ENCODE measurements around the gene RBM44. TPM values are rescaled to one million over a fixed set of nuclear protein-coding genes. Genes with fewer than 3 reads are reported as not detected.
"Not testable (repeated sequence)": the region's sequence is repeated elsewhere in the genome, so short reads cannot be mapped to it uniquely, and the experiment has no call there.

RBM44 gene
- total RNA-seq, 1 experiment from 2014 or later, result 0.95 TPM

GRCh38 chr2:237759176-237759575 lies 39.4 kb upstream of the RBM44 start:
- peaks cover 43% of the 10 kb centered on the region for H3K36me3 ChIP-seq (ENCODE audit: insufficient read depth, low read length, poor library complexity, severe bottlenecking)
- intact Hi-C loops (cut with micrococcal nuclease; ENCODE audit: unreplicated experiment), result no loop called here
- no peak for TF ChIP-seq CTCF (conservative IDR thresholded peaks at IDR 0.05; ENCODE audit: low read depth, low read length)
- TF ChIP-seq EZH2 (IDR thresholded peaks at IDR 0.05; ENCODE audit: borderline replicate concordance, low read depth, low read length, poor library complexity, severe bottlenecking), result no peak
- no peaks in the 10 kb centered on the region for H3K4me1 ChIP-seq (ENCODE audit: insufficient read depth, low read length, poor library complexity, severe bottlenecking)
- no peak overlapping the region for H3K27ac ChIP-seq (ENCODE audit: low read depth, low read length, poor library complexity, severe bottlenecking)
- ChIA-PET CTCF (no interaction called here), POLR2A (ENCODE audit: low non-redundant PET) (no interaction called here)
- no peak for DNase-seq (ENCODE audit: low spot score)
- no peak overlapping the region for H3K4me3 ChIP-seq (ENCODE audit: low read depth, low read length, poor library complexity, severe bottlenecking)
- no peaks in the 10 kb centered on the region for H3K9me3 ChIP-seq (ENCODE audit: low read depth, low read length, poor library complexity, severe bottlenecking)
- no peaks in the 10 kb centered on the region for H3K27me3 ChIP-seq (replicated peaks; ENCODE audit: insufficient read depth, low read depth, low read length, poor library complexity)
- BruUV-seq (replicated peaks), result no TSS peak

- Histone ChIP-seq H3K27me3 (replicated peaks; ENCODE audit: insufficient read depth, low read depth, low read length, poor library complexity) (no peaks in the 10 kb centered on the region), H3K4me3 (ENCODE audit: low read depth, low read length, poor library complexity, severe bottlenecking) (no peak overlapping the region), H3K36me3 (ENCODE audit: insufficient read depth, low read length, poor library complexity, severe bottlenecking) (peaks cover 32% of the 10 kb centered on the region), H3K4me1 (ENCODE audit: insufficient read depth, low read length, poor library complexity, severe bottlenecking) (no peaks in the 10 kb centered on the region), H3K27ac (ENCODE audit: low read depth, low read length, poor library complexity, severe bottlenecking) (no peak overlapping the region), H3K9me3 (ENCODE audit: low read depth, low read length, poor library complexity, severe bottlenecking) (no peaks in the 10 kb centered on the region)
- CTCF ChIA-PET, result no interaction called here
- no TSS peak for BruUV-seq (replicated peaks)
- DNase-seq (ENCODE audit: low spot score), result no peak
- intact Hi-C loops (cut with micrococcal nuclease; ENCODE audit: unreplicated experiment), result no loop called here
- POLR2A ChIA-PET (ENCODE audit: low non-redundant PET), result no interaction called here
- TF ChIP-seq CTCF (conservative IDR thresholded peaks at IDR 0.05; ENCODE audit: low read depth, low read length) (no peak), EZH2 (IDR thresholded peaks at IDR 0.05; ENCODE audit: borderline replicate concordance, low read depth, low read length, poor library complexity, severe bottlenecking) (no peak)
These were observed 37.8 kb upstream of the RBM44 start for GRCh38 chr2:237760506-237761502.

GRCh38 chr2:237762291-237763182 lies 36.0 kb upstream of the RBM44 start:
- H3K27me3 ChIP-seq (replicated peaks; ENCODE audit: insufficient read depth, low read depth, low read length, poor library complexity); H3K27ac ChIP-seq (ENCODE audit: low read depth, low read length, poor library complexity, severe bottlenecking); H3K4me1 ChIP-seq (ENCODE audit: insufficient read depth, low read length, poor library complexity, severe bottlenecking); POLR2A ChIA-PET (ENCODE audit: low non-redundant PET); intact Hi-C loops (cut with micrococcal nuclease; ENCODE audit: unreplicated experiment); H3K4me3 ChIP-seq (ENCODE audit: low read depth, low read length, poor library complexity, severe bottlenecking); H3K9me3 ChIP-seq (ENCODE audit: low read depth, low read length, poor library complexity, severe bottlenecking); DNase-seq (ENCODE audit: low spot score); BruUV-seq (replicated peaks); CTCF ChIA-PET: not testable (repeated sequence)
- peaks cover 24% of the 10 kb centered on the region for H3K36me3 ChIP-seq (ENCODE audit: insufficient read depth, low read length, poor library complexity, severe bottlenecking)
